H1 (cell line): ENCODE results near the gene AK8. TPM values are rescaled to one million over a fixed set of nuclear protein-coding genes. Genes with fewer than 3 reads are reported as not detected.

Experiments used
- CHD7 ChIP-seq: fragments of 300-600 bp; sonication (generic); IDR thresholded peaks from 2 replicates; pipeline ENCODE4 v1.7.1; 2012; ENCODE audit warnings: low read length, moderate library complexity, mild to moderate bottlenecking, inconsistent platforms; ENCODE audit not compliant: insufficient replicate concordance
- CTCF ChIP-seq, 3 experiments: IDR thresholded peaks; 1 replicate in 2 of 3; 2 replicates in 1 of 3; pipeline versions ENCODE4 v1.5.1 to v1.6.1; 2011; ENCODE audit warnings: low read length in 3 of 3, mild to moderate bottlenecking in 3 of 3, inconsistent platforms in 2 of 3, low read depth in 1 of 3, moderate library complexity in 1 of 3; ENCODE audit not compliant: insufficient read depth in 1 of 3; ENCODE audit errors: control extremely low read depth in 1 of 3
- MAFK ChIP-seq: IDR thresholded peaks from 2 replicates; pipeline ENCODE4 v1.6.1; 2012; ENCODE audit warnings: low read depth, mild to moderate bottlenecking, improper control_type of control experiment, low read length
- RBBP5 ChIP-seq: IDR thresholded peaks from 2 replicates; pipeline ENCODE4 v1.7.1; 2012; ENCODE audit warnings: low read depth, mild to moderate bottlenecking, inconsistent platforms, low read length, moderate library complexity, borderline replicate concordance
- RNF2 ChIP-seq: fragments of 200-900, 300-1000 bp; sonication (generic); IDR thresholded peaks from 2 replicates; pipeline ENCODE4 v1.7.1; 2016; ENCODE audit warnings: borderline replicate concordance, low read depth, mild to moderate bottlenecking, antibody characterized with exemption, low read length; ENCODE audit not compliant: poor library complexity, severe bottlenecking; ENCODE audit errors: missing control alignments
- polyA plus RNA-seq, 7 experiments: library from polyadenylated mRNA; depleted of rRNA in 3 of 7; stranded (reverse) in 5 of 7; unstranded in 2 of 7; fragments of >200 nt in 5 of 7; fragments of 200-250 nt in 2 of 7; gene quantifications; 1 replicate in 5 of 7; 2 replicates in 1 of 7; 4 replicates in 1 of 7; pipeline versions ENCODE4 v1.2.1 to v1.2.3, GENCODE V29; 2011 to 2013; ENCODE audit warnings: missing spikeins in 2 of 7, mixed read lengths in 2 of 7
- total RNA-seq: library from RNA; stranded (reverse); fragmentation: NEBNext Ultra II Directional; extraction: Animal tissue kit (Norgen Biotek cat#: 25700); gene quantifications from 2 replicates; pipeline ENCODE4 v1.2.1, GENCODE V29; 2021
- TF ChIP-seq, protein P1 (sequence below): IDR thresholded peaks from 2 replicates; pipeline ENCODE4 v1.6.1; 2011; ENCODE audit warnings: low read length, improper control_type of control experiment

AK8 gene
- total and polyA plus RNA-seq, 2 of the 8 experiments (the other 6 are each of a cell fraction or from before 2014, with no cell fraction given) = 0.35 to 0.48 TPM

GRCh38 chr9:132722564-132723065 is 155.5 kb downstream of the AK8 start (continued):
- TF ChIP-seq CHD7 = no peak
- TF ChIP-seq, protein P1, sequence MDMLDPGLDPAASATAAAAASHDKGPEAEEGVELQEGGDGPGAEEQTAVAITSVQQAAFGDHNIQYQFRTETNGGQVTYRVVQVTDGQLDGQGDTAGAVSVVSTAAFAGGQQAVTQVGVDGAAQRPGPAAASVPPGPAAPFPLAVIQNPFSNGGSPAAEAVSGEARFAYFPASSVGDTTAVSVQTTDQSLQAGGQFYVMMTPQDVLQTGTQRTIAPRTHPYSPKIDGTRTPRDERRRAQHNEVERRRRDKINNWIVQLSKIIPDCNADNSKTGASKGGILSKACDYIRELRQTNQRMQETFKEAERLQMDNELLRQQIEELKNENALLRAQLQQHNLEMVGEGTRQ = no peak
- TF ChIP-seq RBBP5 = no peak
- TF ChIP-seq RNF2 = no peak
- no peak for TF ChIP-seq MAFK
- no peak for TF ChIP-seq CTCF (IDR thresholded peaks at IDR 0.05; ENCODE audit: control extremely low read depth in 1 of 3, insufficient read depth in 1 of 3, low read depth in 1 of 3, low read length in 3 of 3)
